ENCODE results near the gene KCNMA1.
"Not testable (repeated sequence)": the region's sequence is repeated elsewhere in the genome, so short reads cannot be mapped to it uniquely, and the experiment has no call there.

The KCNMA1 gene

DNA sequence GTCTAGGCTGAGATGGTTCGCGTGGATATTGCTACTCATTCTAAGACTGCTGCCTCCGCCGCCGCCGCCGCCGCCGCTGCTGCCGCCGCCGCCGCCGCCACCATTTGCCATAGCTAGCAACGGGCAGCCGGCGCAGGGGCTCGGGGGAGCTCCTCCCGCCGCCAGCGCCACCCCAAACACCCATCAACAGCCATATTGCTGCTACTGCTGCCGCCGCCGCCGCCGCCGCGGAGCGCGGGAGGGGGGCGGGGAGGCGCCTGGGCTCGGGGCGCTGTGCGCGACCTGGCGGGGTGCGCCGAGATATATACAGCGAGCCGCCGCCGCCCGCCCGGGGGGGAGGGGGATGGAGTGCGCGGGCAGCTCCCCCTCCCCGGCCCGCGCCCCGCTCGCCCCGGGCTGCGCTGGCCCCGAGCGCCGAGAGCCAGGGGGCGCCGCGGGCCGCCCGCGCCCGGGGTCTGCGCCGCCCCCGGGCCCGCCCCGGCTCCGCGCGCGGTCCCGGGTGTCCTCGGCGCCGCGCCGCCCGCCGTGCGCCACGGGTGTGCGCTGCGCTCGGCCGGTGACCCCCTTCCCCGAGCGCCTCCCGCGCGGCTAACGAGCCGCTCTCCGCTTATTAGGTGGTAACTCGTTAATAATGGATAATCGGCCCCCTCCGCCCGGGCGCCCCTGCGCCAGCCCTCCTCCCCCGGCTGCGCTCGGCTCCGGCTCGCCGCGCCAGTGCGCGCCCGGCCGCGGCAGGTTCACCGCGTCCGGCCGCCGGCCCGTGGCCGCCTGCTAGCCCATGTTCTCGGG is at the start of gene KCNMA1:
KCNMA1 (minus strand) TSS at position 277 of the 789 bp plus-strand sequence.
- DNase-seq = peak; percentile 37

DNA sequence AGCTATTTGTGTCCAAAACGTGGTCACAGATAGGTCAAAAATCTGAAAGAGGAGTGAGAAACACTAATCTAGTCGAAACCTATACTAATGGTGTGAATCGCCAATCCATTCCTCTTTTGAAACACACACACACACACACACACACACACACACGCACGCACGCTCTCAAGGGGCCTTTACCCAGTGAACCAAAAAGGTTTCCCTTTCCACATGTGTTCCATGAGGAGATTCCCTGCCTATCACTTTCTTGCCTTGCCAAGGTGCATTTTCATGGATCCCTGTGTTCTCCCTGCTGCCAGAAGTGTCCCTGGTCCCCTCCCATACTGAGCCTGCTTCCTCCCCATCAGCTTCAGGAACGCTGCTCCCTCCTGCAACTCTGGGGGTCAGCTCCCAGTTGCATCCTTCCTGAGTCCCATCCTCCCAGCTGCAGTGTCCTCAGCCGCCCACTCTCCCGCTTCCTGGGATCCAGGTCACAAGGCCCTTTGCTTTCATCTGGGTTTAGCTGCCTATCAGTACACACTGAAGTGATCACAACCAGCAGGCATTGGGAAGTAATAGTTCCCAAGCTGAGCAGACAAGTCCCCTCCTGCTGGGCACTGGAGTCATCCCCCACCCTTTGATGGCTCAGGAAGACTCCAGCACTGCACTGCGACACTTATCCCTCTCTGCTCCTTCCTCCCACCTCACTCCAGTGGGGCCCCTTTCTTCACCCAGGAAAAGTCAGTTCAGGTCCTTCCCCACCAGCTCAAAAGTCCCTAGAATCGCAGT is 49.2 kb upstream of the KCNMA1 start:
- no peak for DNase-seq

DNA sequence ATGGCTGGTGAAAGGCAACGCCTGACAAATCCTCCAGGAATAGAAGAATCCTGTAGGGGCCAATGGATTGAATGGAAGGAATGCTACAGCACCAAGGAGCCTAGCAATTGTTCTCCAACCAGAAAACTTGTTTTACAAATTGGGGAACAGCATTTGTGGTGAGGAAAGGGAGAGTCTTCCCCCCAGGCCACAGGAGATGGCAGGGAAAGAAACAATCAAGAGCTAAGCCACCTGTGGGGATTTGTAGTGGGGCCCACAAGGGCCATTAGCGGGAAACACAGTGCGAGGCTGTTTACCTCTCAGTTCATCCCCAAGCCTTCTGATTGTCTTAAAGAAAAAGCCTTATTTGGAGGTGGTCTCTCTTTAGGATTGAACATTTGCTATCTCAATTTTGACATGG is 48.5 kb upstream of the KCNMA1 start:
- DNase-seq = no peak

DNA sequence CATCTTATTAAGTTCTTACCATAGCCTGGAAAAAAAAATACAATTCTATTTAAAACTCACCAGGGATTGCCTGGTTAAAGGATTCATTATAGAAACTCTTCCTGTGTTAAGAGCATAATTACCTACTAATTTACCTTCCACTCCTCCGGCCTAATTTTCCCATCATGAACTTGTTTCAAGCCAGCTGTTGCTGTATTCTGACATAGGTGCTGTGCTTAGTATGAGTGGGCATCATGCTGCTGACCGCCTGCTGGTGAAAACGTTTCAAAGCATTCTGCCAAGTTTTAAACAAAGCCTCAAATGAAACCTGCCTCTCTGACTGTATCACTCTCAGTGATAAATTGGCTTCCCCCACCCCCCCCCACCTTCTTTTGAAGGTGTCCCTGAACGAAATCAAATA is 47.8 kb upstream of the KCNMA1 start:
- no peak for DNase-seq

DNA sequence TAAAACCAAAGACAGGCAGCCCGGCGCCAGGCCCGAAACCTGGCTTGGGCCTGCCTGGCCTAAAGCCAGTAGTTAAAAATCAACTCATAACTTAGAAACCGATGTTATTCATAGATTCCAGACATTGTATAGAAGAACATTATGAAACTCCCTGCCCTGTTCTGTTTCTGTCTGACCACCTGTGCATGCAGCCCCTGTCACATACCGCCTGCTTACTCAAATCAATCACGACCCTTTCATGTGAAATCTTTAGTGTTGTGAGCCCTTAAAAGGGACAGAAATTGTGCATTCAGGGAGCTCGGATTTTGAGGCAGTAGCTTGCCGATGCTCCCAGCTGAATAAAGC is 45.5 kb upstream of the KCNMA1 start:
- DNase-seq = not testable (repeated sequence)

DNA sequence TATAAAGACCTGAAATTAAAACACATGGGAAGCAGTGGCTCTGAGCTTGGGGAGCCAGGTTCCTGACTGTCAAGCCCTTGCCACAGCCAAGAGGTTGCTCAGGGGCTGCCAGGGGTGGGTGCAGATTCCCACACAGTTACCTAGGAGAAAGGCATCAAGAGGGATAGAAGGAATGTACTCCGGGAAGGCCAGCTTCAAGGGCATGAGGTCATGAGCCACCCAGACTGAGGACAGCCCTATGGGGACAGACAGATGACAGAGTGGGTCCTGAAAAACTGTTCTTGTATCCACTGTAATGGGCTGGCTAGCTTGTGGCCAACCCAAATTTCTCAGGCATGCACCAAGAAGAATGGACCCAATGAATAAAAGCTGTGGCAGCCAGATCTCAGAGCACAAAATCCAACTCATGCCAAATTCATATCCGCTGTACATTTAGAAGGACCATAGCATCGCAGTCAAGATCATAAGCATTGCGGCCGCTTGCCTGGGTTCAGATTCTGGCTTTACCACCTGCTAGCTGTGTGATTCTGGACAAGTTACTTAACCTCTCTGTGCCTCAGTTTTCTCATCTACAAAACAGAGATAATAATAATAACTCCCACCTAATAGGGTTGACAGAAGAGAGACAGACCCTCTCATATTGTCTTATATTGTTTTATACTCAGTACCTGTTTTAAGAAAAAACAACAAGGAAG is 44.9 kb upstream of the KCNMA1 start:
- no peak for DNase-seq

DNA sequence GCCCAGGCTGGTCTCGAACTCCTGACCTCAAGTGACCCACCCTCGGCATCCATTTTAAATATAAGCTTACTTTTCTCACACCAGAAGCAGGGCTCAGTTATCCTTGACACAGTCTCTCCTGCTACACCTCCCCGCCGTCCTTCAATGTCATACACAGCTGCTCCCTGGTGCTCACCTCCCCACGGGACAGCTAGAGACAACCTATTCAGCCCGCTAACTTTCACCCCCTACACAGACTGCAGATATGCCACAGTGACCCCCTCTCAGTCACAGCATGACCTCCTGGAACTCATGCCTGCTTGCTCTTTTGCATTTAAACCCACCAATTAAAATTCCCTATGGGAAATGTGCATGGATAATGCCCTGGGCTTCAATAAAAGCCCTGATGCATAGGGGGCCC is 44.2 kb upstream of the KCNMA1 start:
- no peak for DNase-seq

DNA sequence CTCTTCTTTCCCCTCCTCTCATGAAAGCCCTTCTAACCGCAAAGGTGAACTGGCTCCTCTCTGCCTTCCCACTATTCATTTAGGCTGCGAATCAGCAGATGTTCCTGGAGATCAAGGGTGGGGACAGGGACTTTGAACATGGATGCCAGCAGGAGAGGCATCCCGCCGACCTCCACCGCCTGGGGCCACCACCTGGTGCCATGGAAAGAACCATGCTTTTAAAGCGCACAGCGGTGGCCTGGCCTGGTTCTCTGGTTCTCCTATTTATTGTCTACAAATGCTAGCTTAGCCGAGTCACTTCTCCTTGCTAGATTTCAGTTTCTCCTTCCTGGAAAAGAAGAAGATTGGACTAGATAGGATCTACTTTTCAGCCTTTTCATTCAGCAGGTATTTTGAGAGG is 43.2 kb upstream of the KCNMA1 start:
- DNase-seq = no peak

DNA sequence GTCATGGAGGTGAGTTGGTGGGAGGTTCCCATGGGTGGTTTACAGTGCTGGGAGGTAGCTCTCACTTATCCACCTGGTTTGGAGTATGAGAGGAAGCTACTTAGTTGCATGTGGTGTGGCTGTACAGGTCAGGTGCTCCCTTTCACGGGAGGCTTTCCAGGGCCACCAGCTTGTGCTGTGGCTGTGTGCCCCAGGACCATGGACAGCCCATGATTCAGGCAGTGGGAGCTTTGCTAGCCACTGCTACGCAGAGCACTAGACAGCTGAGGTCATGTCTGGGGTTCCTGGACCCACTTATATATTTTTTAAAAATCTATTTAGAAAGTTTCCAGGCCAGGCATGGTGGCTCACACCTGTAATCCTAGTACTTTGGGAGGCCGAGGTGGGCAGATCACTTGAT is 42.5 kb upstream of the KCNMA1 start:
- DNase-seq = no peak

DNA sequence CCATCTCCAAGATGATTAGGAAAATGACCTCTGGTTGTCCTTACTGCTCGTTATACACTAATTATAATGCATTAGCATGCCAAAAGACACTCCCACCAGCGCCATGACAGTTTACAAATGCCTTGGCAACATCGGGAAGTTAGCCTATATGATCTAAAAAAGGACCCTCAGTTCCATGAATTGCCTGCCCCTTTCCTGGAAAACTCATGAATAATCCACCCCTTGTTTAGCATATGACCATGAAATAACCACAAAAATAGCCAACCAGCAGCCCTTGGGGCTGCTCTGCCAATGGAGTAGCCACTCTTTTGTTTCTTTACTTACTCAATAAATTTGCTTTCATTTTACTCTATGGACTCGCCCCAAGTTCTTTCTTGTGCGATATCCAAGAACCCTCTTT is 41.6 kb upstream of the KCNMA1 start:
- no peak for DNase-seq

DNA sequence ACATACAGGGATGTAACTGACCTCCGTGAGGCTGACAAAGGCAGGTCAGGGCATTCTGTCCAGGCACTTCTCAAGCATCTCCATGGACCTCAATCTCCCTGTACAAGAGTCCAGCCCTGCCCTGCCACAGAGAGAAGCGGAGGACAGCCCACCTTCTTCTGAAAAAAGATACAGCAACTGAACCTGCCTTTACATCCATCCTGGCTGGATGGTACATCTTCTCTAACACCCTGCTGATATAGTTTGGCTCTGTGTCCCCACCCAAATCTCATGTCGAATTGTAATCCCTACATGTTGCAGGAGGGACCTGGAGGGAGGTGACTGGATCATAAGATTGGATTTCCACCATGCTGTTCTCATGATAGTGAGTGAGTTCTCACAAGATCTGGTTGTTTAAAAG is 40.5 kb upstream of the KCNMA1 start:
- DNase-seq = no peak

DNA sequence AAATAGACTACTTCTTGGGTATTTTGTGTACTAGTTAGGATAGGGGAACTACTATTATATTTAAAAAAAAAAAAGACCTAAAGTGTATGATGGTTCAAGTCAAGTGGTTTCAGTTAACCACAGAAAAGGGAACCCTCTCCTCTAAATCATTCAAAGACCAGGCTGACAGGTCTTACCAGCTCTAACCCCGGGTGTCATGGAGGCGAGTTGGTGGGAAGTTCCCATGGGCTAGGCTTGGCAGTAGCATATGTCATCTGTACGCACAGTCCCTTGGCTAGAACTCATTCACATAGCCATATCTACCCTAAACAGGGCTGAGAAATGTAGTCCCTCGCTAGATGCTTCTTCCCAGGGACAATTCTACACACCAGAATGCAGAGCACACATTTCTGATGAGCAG is 37.7 kb upstream of the KCNMA1 start:
- no peak for DNase-seq

DNA sequence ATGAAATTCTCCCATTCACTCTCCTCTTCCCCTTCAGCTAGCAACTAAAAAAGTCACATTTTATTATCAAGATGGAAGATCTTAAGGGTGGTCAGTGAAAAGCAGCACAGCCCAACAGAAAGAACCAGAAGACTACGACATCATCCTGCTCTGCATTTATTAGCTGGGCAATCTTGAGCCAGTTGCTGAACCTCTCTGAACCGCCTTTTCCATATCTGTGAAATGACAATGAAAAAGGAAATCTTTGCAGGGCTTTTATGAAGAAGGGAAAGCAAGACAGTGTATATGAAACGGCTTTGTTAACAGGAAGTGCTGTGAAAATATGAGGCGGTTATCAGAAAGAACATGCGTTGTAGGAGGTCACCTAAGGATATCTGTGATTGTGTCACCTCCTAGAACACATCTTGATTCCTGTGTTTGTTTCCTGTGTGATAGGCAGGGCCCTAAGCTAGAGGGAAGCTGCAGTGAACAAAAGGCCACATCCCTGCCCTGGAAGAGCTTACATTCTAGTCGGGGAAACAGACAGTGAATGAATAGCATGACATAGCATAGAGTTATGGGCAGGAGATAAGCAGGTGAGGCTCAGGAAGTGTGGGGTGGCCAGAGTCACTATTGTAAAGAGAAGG is 36.0 kb upstream of the KCNMA1 start:
- DNase-seq = no peak

DNA sequence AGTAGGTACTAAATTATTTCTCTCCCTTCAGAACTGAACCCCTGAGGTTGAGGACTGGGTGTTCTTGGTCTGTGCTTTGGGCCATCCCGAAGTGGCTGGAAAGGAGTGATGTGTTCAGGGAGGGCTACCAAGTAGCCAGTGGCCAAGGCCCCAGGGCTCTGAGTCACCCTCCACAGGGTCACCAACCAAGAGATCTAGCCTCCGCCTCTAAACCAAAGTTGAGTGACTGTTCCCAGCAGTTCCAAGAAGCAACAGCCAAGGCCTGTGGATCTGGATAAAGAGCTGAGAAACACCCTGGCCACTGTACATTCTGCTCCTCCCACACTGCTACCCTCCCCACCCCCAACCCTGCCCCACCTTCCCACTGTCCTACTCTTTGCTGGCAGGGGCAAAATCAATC is 35.5 kb upstream of the KCNMA1 start:
- no peak for DNase-seq

DNA sequence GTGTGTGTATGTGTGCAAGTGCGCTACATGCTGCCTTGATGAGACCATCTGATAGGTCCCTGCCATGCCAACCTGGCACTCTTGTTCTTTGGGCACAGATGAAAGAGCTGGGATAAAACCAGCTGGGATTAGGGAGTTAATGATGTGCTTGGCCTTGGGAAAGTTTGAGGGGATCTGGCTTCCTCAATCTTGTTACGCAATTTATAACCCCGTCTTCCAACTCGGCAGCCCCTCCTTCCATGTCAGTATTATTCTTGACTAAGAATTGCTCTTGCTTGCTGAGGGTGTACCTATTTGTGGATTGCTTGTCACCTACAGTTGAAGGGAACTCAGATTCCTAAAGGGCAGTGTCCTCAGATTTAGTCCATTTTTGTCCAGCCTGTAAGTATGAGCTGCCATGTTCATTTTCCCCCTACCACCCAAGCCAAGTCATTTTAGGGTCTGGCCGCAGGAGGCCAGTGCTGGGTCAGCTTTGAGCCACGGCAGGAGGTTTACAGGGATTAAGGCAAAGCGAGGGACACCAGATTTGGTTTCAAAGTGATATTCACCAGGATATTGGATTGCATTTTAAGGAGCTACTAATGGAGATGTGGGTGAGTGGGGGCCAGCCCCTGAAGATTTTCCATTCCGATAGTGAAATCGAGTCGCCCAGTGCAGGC is 34.1 kb upstream of the KCNMA1 start:
- DNase-seq = no peak

DNA sequence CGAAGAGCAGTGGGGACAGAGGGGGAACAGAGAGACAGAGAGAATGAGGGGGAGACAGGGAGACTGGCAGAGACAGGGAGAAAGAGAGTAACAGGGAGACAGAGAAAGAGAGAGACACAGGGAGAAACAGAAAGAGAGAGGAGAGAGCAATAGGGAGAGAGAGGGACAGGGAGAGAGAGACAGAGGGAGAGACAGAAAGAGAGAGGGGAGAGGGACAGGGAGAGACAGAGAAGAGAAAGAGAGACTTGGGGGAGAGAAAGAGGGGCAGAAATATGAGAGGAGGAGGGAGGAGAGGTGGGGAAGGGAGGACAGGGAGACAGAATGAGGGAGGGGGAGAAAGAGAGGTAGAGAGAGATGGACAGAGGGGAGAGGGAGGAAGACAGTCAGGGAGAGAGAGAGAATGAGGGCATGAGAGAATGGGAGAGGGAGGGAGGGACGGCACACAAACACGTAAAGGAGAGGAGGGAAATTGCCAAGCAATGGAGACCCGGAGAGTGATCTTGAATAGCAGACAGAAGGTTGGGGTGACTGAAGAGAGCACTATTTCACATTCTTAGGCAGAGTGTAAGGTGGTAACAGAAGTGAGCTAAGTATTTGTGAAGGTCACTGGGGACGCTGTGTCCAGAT is 33.3 kb upstream of the KCNMA1 start:
- DNase-seq = no peak

DNA sequence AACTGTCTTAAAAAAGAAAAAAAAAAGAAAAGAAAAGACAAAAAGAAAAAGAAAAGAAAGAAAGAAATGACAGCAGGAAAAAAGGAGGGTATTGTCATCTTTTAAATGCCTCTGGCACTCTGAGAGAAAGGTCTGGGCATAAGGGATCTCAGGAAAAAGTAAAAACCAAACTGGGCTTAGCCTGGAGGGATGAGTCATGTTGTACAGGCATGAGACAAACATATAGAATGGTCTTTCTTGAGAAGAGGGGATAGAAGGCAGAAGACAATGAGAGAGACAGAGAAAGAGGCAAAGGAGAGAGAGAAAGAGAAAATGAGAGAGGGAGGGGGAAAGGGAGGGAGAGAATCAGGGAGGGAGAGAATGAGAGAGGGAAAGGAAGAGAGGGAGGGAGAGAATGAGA is 32.3 kb upstream of the KCNMA1 start:
- no peak for DNase-seq

DNA sequence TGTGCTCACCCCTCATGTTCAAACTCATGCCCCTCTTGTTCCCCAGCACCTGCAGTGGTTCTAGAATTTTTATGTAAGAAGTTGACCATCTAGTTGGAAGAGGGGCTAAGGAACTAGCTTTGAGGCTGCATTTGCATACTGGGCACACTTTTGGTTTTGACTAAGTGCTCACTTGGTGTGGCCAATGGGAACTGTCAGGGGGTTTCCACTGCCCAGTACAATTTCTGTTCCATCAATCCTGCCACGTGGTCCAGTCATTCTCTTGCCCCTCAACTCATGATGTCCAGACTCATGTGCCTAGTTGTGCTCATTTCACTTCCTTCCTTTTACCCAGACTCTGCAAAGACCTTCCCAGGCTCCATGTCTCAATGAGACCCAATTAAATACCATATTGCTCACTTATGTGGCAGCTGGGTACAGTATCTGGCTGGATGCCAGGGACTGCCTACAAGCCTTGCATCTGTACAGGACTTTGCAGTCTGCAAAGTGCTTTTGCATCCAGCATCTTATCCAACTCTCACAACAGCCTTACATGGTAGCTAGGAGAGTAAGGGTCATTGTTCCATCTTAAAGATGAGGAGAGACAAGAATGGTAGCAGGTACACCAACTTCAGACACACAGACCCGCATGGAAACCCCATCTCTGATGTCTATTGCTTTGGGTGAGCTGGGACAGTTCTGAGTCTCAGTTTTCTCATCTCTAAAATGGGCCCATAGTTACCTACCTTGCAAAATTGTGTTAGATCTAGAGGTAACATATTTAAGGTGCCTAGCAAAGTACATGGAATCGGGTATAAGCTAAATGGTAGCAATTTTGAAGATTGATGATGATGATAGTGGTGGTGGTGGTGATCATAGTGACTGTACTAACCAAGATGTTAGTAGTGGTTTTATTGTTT is 30.1 kb upstream of the KCNMA1 start:
- DNase-seq = peak; percentile 72

DNA sequence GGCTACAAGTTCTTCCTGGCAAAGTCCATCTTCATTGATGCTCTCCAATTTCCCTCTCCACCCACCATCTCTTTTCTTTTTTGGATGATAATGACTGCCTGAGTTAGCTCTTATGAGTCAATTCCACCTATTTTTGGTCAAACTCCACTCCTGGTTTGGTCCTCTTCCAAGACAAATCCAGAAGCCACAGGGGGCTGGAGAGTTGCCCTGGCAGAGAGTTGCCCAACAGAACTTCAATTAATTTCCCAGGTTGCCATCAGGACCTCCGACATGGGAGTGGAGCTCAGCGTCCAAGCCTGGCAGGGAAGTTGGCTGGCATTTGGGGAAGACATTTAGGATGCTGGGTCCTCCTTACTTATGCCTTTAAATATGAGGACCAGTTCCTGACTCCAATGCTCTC is 29.2 kb upstream of the KCNMA1 start:
- DNase-seq = no peak

DNA sequence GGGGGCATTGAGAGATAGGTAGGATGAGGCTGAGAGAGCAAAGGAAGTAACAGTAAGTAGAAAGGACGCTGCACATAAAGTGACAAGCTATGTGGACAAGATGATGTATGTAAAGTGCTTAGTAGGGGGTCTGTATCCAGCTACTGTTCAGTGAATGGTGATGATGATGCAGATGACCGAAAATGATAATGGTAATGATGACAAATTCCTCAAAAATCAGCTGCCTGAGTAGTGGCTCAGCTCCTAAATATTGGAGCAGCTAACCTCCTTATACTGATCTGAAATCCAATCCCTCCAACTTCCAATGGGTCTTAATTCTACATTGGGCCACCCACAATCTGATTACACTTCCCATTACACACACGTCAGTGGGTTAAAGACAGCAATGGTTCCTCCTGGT is 27.1 kb upstream of the KCNMA1 start:
- DNase-seq = no peak

DNA sequence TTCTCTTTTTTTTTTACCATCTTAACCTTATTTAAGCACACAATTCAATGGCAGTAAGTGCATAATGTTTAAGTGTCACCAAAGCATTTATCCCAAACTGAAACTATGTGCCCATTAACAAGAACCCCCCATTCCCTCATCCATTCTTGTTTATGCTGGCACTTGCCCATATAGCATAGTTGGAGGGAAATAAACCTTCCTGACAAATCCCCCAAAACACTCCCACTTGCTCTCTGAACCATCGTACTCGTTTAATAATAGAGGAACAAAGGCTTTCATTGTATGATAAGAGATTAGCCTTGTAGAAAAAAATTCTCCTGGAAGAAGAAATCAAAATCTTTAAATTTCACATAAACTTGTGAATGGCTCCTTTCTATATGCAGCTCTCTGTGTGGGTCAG is 26.4 kb upstream of the KCNMA1 start:
- DNase-seq = no peak

Measured in NCI-H1694 treated with DMSO at 0.1 percent for 48 hours (cell line).